ENCODE measurements around the gene TRIM27. TPM values are rescaled to one million over a fixed set of nuclear protein-coding genes. Genes with fewer than 3 reads are reported as not detected.

Gene TRIM27
- total RNA-seq, 2 donors from 2014 or later, result 22.3 to 28.5 TPM

- H3K27ac ChIP-seq, result no peak overlapping the region
- H3K36me3 ChIP-seq, result no peaks in the 10 kb centered on the region
- H3K4me1 ChIP-seq, result peaks cover 0 to 8% of the 10 kb centered on the region in 2 donors
- no peaks in the 10 kb centered on the region for H3K27me3 ChIP-seq
- H3K4me3 ChIP-seq, result no peak overlapping the region
- no peak for DNase-seq (ENCODE audit: low spot score)
- no peak for TF ChIP-seq CTCF (IDR thresholded peaks at IDR 0.05)
- H3K9me3 ChIP-seq, result no peaks in the 10 kb centered on the region
Observed at GRCh38 chr6:28947067-28947765, 23.4 kb upstream of the TRIM27 start.

- TF ChIP-seq CTCF (IDR thresholded peaks at IDR 0.05), result no peak
- no peaks in the 10 kb centered on the region for H3K27me3 ChIP-seq
Observed at GRCh38 chr6:28945349-28945748, 21.6 kb upstream of the TRIM27 start.

GRCh38 chr6:28944412-28944865 lies 20.7 kb upstream of the TRIM27 start:
- Histone ChIP-seq H3K36me3 (no peaks in the 10 kb centered on the region), H3K4me3 (peak overlapping the region; percentile 49 to 62), H3K27me3 (no peaks in the 10 kb centered on the region), H3K27ac (peak overlapping the region; percentile 77 to 80), H3K9me3 (no peaks in the 10 kb centered on the region), H3K4me1 (peaks cover 0 to 19% of the 10 kb centered on the region in 2 donors)
- no peak for TF ChIP-seq CTCF (IDR thresholded peaks at IDR 0.05)
- DNase-seq (ENCODE audit: low spot score), result peak; percentile 71

More at GRCh38 chr6:28945349-28945748, 21.6 kb upstream of the TRIM27 start:
- Histone ChIP-seq H3K9me3 (no peaks in the 10 kb centered on the region), H3K36me3 (no peaks in the 10 kb centered on the region), H3K4me1 (peaks cover 0 to 15% of the 10 kb centered on the region in 2 donors), H3K4me3 (no peak overlapping the region), H3K27ac (no peak overlapping the region)
- no peak for DNase-seq (ENCODE audit: low spot score)

GRCh38 chr6:28943557-28944411 lies 20.0 kb upstream of the TRIM27 start:
- no peak for TF ChIP-seq CTCF (IDR thresholded peaks at IDR 0.05)
- peaks cover 0 to 19% of the 10 kb centered on the region in 2 donors for H3K4me1 ChIP-seq
- H3K27me3 ChIP-seq, result no peaks in the 10 kb centered on the region
- peak; percentile 70 for DNase-seq (ENCODE audit: low spot score)
- H3K27ac ChIP-seq, result peak overlapping the region; percentile 77 to 80
- peak overlapping the region; percentile 49 to 62 for H3K4me3 ChIP-seq
- H3K9me3 ChIP-seq, result no peaks in the 10 kb centered on the region
- H3K36me3 ChIP-seq, result no peaks in the 10 kb centered on the region

GRCh38 chr6:28943223-28943556 lies 19.4 kb upstream of the TRIM27 start:
- Histone ChIP-seq H3K36me3 (no peaks in the 10 kb centered on the region), H3K9me3 (no peaks in the 10 kb centered on the region), H3K4me1 (peaks cover 0 to 19% of the 10 kb centered on the region in 2 donors), H3K4me3 (peak overlapping the region; percentile 49 to 62), H3K27ac (no peak overlapping the region), H3K27me3 (no peaks in the 10 kb centered on the region)
- TF ChIP-seq CTCF (IDR thresholded peaks at IDR 0.05), result no peak
- no peak for DNase-seq (ENCODE audit: low spot score)
